Activated gamma-delta T cell treated with anti-CD3 and anti-CD28 coated beads, Interleukin-2, amount 50 U/mL, for 16 hours (primary cell): ENCODE data around the gene GALNT9.
"Not testable (repeated sequence)": the region's sequence is repeated elsewhere in the genome, so short reads cannot be mapped to it uniquely, and the experiment has no call there.

Experiments
- DNase-seq: peaks from one replicate; pipeline ENCODE4 v3.0.0-alpha.2; 2020; ENCODE audit warnings: low read depth

Gene GALNT9

DNA sequence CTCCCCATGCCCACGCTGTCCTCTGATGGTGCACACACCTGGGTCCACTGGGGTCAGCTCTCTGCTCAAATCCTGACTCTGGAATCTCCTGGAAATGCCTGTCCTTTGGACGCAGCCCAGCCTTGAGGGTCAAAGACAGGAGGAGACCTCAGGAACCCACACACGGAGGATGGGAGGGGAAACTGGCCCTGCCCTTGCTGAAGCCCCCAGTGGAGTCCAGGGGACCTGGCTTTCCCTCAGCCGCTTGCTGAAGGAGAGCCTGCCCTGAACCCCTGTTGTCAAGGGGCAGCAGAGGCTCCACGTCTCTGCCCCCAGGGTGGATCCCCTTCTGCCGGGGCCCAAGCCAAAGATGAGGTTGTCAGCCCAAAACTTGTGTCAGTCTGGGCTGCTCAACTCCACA lies 16.9 kb downstream of the GALNT9 start:
- no peak for DNase-seq

DNA sequence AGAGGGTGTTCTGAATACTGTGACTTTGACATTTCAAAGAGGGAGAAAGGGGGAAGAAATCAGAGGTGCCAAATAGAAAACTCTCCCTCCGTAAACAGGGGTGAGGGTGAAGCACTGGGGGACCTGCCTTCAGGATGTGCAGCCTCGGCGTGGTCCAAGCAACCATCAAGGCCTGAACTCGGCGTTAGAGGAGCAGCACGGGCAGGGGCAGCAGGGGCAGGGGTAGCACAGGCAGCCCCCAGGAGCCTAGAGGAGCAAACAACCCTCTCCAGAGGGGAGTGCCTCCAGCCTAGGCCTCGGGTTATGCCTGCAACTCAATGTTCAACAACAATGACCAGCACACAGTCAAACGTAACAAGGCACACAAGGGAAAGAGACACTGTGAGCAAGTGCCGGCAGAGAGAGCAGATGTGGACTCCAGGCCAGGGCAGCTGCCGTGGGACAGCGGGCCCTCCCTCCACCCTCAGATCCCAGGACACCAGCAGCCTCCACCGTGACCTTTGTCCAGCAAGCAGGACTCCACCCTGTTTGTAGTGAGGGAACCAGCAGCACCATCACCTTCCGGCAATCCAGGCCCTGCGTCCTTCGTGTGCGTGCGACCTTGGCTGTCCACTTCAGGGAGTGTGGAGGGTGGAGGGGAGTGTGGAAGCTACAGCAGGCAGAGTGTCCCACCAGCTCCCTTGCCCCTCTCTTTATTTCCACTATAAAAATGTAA lies 18.0 kb downstream of the GALNT9 start:
- no peak for DNase-seq

DNA sequence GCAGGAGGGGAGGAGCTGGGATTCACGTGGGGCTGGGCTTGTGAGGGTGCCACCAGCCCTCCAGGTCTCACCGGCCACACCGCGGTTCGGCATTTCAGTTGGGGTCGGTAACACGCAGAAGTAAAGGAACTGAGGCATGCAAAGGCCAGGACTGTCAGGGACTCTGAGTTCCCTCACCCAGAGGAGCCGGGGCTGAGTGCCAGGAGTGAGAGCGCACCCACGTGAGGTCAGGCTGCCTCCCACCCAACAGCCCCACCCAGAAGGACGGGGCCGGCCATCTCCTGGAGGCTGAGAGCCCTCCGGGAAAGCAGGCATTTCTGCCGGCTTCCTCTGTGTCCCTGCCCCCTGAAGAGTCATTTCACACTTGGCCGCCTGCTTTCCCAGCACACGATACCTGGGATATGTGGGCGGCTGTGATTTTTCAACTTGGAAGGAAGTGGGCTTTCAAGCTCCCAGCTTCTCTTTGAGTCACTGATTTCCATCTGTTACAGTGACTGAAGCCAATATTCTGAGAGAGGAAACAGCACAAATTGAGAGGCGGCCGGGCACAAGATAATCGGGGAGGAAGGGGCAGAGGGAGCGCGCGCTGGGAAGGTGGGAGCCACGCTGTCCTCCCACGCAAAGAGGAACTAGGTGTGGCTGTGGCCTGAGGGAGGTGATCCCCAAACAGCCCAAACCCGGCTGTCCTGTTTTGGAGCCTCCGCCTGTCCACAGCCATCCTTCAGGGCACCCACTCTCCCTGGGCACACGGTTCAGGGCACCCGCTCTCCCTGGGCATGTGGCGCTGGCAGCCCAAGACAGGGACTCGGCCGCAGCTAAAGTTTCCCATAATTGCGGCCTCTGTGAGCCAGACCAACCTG lies 19.0 kb downstream of the GALNT9 start:
- no peak for DNase-seq

DNA sequence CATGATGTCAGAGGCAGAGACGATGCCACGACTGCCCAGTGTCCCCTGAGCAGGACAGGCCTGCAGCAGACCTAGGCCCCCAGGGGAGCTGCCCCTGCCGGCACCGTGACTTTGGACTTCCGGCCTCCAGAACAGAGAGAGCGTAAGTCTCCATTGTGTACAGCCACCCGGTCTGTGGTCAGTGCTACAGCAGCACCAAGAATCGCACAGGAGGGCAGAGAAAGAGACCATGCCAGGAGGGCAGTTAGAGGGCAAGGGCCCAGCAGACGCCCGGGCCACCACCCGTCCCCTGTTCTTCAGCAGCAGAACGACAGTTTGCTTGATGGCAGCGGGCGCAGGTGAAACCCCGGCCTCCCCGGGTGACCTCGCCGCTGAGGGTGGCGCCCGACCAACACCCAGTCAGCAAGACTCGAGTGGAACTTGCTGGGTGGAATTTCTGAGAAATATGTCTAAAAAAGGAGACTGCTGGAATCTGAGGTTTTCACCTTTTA lies 19.7 kb downstream of the GALNT9 start:
- DNase-seq = no peak

DNA sequence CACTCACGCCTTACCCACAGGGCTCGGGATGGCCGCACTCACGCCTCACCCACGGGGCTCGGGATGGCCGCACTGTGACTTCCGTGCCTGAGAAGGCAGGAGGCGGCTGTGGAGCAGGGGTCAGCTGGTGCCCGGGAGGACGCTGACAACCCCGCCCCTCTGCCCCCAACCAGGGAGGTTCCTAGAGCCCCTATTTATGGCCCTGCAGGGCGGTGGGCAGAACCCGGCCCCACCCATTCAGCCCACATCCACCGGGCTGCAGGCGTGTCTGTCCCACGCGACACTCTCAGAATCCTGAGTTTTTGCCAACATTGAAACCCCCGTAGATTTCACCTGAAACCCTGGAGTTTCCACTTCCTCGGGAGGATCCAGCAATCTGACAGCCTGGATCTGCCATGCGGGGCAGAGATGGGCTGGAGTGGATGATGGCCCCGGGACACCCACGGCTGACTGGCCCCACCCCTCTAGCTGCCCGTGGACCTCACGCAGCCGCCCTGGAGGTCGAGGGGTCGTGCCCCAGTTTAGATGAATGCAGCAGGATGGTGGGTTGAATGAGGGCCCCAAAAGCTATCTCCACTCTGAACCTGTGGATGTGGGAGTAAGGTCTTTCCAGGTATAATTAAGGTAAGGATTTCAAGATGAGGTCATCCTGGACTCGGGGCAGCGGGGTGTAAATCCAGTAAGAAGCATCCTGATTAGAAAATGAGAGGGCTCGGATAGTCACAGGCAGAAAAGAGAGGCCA lies 20.4 kb downstream of the GALNT9 start:
- no peak for DNase-seq

DNA sequence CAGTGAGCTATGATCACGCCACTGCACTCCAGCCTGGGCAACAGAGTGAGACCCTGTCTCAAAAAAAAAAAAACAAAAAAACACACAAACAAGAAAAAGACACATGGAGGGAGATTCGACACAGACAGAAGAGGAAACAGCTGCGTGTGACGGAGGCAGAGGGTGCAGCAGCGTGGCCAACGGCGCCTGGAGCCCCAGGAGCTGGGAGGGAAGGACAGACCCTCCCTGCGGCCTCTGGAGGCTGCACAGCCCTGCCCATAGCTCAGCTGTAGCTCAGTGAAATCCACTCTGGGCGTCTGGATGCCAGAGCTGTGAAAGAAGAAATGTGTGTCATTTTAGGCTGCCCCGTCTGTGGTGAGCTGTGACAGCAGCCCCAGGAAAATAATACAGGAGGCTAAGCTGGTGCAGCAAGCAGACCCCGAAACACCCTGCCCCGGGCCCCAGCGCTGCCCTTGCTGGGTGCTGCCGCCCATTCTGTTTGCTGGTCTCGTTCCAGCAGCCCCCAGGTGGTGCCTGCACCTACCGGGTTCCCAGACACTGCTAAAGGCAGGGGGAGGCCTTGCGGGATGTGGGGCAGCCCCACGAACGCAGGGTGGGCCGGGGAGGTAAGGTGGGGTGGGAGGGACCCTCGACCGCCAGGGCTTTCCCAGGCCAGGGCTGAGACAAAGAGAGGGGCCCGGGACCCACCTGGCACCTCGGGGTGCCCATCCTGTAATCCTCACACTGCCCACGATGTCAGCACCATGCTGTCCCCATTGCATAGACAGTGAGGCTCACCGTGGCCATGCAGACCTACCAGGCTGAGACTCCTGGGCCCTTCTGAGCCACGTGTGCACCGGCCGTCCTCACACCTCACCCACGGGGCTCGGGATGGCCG lies 21.2 kb downstream of the GALNT9 start:
- no peak for DNase-seq

DNA sequence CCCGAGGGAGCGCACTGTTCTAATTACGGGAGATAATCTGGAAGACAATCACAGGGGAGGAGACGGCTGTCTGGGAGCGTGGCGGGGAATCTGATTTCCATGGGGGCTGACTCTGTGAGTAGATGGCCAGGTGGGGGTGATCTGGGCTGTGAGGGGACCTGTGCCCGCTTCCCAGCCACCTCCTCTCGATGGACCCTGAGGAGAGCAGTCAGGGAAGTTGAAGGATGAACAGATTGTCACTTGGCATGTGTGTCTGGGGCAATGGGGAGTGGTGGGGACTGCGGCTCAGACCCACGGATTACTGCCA lies 22.6 kb downstream of the GALNT9 start:
- DNase-seq = no peak

DNA sequence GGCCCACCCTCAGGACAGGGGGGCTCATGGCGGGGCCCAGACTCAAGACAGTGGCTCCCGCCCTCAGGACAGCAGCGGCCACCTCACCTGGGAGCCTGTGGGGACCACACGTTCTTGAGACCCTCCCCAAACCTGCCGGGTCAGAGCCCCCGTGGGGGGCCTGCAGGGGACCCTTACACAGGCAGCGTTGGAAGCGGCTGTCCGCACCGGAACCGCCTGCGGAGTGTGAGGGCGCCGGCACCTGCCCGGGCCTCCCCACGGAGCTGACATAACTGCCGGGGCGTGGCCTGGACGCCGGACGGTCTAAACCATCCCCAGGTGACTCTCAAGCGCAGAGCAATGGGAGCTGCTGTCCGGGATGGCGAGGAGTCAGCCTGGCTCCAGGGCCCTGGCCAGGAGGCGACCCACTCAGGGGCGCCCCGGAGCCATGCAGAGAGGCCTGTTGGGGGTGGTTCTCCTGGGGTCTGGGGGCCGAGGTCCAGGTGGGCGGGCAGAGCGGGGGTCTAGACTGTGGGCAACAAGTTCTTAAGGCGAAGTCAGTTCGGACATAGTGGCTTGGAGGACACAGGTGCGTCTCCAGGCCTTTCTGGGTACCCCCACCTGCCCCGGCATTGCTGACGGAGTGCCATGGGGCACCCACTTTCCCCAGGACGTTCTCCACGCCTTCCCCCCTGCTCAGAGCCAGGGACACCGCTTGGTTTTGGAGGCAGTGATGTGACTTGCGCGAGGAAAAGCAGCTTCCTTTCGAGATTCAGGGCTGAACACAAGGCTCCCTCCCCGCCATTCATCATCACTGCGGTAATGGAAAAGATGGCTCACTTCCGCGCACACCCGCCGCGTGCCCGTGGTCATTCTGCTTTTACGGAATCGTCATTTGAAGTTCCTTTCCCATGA lies 23.2 kb downstream of the GALNT9 start:
- no peak for DNase-seq

DNA sequence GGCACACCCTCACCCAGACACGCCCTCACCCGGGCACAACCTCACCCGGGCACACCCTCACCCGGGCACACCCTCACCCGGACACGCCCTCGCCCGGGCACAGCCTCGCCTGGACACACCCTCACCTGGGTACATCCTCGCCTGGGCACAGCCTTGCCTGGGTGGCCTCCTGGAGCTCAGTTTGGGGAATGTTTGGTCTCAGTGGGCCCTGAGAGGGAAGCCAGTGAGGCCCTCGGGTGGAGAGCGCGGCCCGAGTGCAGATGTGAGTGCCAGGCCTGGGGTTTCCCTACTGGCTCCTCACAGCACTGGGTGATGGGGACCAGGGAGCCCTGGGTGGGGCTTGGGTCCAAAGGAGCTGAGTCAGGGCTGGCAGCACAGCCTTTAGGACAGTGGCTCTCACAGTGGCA lies 23.8 kb downstream of the GALNT9 start:
- no peak for DNase-seq

DNA sequence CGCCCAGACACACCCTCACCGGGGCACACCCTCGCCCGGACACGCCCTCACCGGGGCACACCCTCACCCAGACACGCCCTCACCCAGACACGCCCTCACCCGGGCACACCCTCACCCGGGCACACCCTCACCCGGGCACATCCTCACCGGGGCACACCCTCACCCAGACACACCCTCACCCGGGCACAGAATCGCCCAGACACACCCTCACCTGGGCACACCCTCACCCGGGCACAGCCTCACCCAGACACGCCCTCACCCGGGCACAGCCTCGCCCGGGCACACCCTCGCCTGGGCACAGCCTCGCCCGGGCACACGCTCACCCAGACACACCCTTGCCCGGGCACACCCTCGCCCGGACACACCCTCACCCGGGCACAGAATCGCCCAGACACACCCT lies 24.5 kb downstream of the GALNT9 start:
- DNase-seq = not testable (repeated sequence)

DNA sequence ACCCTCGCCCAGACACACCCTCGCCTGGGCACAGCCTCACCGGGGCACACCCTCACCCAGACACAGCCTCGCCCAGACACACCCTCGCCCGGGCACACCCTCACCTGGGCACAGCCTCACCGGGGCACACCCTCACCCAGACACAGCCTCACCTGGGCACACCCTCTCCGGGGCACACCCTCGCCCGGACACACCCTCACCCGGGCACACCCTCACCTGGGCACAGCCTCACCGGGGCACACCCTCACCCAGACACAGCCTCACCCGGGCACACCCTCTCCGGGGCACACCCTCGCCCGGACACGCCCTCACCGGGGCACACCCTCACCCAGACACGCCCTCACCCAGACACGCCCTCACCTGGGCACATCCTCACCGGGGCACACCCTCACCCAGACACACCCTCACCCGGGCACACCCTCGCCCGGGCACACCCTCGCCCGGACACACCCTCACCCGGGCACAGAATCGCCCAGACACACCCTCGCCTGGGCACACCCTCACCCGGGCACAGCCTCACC lies 25.5 kb downstream of the GALNT9 start:
- DNase-seq = not testable (repeated sequence)

DNA sequence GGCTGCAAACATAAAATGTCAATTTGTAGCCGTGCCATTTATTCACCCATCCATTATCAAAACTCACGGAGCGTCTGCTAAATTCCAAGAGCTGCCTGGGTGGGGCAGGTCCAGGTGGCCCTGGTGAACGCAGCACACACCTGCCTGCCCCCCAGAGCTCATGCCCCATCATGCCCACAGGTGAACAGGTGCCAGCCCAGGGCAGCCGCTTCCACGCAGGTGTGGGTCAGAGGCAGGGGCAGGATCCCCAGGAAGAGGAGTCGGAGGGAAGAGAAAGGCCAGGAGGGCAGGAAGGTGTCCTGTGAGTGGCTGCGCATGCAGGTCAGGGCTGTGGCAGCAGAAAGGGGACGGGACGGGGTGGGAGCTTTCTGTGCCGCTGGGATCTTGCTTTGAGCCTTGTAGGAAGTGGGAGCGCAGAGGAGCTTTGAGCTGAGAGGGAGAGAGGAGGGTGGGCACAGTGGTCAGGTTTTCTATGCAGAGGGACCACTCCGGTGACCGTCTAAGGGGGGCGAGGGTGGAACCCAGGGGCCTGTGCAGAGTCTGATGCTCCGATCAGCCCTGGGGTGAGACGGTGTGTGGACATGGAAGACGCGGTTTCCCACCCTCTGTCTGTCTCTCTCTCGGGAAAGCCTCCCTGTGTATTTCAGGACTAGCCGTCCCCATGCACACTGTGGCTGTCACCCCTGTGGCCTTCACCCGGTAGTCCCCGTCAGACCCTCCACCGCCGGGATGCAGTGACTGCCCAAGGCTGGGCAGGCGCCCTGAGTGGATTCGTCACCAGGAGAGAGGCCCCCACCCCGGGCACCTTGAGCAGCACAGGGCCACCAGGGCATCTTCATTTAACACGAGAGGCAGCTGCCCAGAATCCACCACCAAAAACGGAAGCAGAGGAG lies 26.7 kb downstream of the GALNT9 start:
- no peak for DNase-seq

DNA sequence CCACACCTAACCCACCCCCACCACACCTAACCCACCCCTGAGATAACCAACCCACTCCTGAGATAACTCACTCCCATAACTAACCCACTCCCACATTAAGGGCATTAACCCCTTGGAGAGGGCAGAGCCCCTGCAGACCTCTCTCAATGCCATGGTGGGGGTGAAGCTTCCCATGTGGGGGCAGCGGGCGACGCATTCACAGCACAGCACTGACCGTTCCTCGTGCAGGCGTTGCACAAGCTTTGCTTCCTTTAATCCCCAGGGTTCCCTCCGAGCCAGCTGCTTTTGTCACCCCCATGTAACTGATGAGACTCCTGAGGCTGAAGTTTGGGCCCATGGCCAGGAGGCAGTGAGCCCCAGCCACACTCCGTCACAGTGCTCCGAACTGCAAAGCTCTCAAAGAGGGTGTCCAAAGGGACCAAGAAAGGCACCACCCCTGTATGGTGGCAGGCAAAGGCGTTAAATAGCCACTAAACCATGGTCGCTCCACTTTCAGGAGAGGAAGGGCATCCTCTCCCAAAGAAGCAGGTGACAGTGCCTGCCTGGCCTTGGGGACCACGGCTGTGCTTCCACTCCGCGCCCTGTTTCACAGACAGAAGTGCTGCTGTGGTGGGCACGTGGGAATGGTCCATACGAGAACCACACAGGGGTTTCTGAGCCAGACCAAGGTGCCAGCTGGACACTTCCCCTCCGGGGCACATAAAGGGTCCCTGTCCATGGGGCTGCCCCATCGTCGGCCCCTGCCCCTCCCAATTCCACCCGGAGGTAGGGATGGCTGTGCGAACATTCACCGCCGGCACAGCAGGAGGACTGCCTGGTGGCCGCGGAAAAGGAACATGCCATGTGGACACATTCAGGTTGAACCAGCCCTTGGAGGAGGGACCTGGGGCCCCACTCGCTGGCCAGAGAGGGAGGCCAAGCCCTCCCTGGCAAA lies 28.3 kb downstream of the GALNT9 start:
- DNase-seq = no peak

DNA sequence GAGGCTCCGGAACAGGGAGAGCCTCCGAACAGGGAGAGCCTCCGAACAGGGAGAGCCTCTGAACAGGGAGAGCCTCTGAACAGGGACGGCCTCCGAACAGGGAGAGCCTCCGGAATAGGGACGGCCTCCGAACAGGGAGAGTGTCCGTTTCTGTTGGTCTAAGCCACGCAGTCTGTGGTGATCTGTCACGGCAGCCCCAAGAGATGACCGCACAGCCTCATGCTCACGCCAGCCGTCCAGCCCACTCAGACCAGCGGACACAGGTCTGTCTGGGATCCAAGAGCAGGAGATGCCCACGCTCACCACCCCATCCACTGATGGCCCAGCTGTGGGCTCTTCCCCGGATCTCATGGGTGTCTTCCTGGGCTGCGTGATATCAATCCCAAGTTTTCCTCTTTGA lies 33.3 kb downstream of the GALNT9 start:
- DNase-seq = no peak

DNA sequence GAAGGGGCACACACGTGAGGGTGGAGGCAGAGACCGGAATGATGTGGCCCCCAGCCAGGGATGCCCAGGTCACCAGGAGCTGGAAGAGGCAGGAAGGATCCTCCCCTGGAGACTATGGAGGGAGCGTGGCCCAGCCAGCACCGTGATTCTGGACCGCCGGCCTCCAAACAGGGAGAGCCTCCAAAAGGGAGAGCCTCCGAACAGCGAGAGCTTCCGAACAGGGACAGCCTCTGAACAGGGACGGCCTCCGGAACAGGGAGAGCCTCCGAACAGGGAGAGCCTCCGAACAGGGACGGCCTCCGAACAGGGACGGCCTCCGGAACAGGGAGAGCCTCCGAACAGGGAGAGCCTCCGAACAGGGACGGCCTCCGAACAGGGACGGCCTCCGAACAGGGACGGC lies 33.8 kb downstream of the GALNT9 start:
- DNase-seq = not testable (repeated sequence)

DNA sequence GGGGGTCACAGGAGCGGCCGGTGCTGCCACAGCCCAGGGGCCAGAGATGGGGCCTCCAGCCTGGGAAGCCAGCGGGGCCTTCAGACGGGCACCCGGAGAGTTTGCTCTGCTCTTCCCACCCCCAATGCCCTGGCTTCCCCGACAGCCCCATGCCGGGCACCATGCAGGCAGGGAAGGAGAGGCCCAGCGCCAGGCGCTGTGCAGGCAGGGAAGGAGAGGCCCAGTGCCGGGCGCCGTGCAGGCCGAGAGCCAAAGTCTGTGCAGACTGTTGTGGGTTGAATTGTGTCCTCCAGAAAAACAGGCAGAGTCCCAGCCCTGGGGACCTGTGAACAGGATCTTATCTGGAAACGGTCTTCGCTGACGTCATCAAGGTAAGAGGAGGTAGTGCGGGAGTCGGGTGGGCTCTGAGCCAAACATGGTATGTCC lies 34.3 kb downstream of the GALNT9 start:
- DNase-seq = no peak

DNA sequence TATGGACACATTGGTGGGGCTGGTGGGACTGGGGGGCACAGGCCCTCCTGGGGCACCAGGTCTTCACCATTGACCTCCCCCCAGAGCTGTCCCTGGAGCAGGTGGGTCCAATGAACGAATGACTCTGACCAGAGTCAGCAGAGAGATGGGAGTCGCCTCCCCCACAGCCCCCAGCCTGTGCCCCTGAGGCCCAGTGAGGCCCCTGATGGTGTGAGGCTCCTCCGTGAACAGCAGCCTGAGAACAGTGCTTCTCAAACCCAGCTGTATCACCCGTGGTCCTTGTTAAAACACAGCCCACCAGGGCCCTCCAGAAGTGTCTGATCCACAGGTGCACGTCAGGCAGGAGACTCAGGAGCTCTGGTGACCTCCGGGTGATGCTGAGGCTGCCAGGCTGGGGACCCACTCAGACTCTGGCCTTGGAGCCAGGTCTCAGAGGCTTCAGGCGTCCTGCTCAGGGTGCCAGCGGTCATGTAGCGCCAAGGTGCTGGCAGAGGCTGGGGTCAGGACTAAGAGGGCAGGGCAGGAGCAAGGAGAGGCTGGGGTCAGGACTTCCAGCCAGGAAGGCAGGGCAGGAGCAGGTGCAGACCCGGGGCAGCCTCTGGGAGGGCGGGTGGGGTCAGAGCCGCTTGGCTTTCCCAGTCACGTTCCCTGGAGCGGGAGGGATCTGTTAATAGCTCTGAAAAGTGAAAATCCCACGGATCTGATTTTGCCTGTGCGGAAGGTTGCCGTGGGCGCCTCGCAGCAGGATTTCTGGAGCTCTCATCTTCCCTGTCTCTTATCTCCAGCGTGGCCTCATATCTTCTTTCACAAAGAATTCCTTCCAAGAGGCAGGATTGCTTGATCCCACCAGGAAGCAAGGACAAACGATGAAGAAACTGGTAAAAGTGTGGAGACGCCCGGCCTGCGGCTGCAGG lies 35.0 kb downstream of the GALNT9 start:
- no peak for DNase-seq
